Fibroblast of pulmonary artery (primary cell): Measurements from ENCODE around the gene TMEM200A.

Source experiments
- DNase-seq: peaks from one replicate; pipeline ENCODE4 v3.0.0-alpha.2; 2010; ENCODE audit warnings: low read depth
- H3K4me3 ChIP-seq: replicated peaks from 2 replicates; pipeline ENCODE4 v1.5.1; 2011; ENCODE audit warnings: low read depth, mild to moderate bottlenecking, control low read depth, low read length, moderate library complexity
- TF ChIP-seq, protein P1 (sequence below): IDR thresholded peaks from 2 replicates; pipeline ENCODE4 v1.5.1; 2011; ENCODE audit warnings: mild to moderate bottlenecking, control low read depth, low read length, inconsistent platforms; ENCODE audit errors: missing control alignments

The TMEM200A gene

DNA sequence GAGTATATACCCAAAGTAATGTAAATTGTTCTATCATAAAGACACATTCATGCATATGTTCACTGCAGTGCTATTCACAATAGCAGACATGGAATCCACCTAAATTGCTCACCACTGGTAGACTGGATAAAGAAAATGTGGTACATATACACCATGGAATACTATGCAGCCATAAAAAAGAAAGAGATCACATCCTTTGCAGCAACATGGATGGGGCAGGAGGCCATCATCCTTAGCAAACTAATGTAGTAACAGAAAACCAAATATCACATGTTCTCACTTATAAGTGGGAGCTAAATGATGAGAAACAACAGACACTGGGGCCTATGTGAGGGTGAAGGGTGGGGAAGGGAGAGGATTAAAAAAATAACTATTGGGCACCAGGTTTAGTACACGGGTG is 11.5 kb upstream of the TMEM200A start:
- no peak overlapping the region for H3K4me3 ChIP-seq
- no peak for DNase-seq
- TF ChIP-seq, protein P1, sequence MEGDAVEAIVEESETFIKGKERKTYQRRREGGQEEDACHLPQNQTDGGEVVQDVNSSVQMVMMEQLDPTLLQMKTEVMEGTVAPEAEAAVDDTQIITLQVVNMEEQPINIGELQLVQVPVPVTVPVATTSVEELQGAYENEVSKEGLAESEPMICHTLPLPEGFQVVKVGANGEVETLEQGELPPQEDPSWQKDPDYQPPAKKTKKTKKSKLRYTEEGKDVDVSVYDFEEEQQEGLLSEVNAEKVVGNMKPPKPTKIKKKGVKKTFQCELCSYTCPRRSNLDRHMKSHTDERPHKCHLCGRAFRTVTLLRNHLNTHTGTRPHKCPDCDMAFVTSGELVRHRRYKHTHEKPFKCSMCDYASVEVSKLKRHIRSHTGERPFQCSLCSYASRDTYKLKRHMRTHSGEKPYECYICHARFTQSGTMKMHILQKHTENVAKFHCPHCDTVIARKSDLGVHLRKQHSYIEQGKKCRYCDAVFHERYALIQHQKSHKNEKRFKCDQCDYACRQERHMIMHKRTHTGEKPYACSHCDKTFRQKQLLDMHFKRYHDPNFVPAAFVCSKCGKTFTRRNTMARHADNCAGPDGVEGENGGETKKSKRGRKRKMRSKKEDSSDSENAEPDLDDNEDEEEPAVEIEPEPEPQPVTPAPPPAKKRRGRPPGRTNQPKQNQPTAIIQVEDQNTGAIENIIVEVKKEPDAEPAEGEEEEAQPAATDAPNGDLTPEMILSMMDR: no peak

- no peak overlapping the region for H3K4me3 ChIP-seq
- no peak for DNase-seq
- TF ChIP-seq, protein P1: no peak
Observed at GRCh38 chr6:130355572-130355971, 10.2 kb upstream of the TMEM200A start.

GRCh38 chr6:130357436-130357835 is 8.4 kb upstream of the TMEM200A start:
- TF ChIP-seq, protein P1: no peak
- no peak overlapping the region for H3K4me3 ChIP-seq
- DNase-seq: no peak

GRCh38 chr6:130359736-130360135 is 6.1 kb upstream of the TMEM200A start:
- DNase-seq: no peak
- TF ChIP-seq, protein P1: no peak
- no peak overlapping the region for H3K4me3 ChIP-seq

DNA sequence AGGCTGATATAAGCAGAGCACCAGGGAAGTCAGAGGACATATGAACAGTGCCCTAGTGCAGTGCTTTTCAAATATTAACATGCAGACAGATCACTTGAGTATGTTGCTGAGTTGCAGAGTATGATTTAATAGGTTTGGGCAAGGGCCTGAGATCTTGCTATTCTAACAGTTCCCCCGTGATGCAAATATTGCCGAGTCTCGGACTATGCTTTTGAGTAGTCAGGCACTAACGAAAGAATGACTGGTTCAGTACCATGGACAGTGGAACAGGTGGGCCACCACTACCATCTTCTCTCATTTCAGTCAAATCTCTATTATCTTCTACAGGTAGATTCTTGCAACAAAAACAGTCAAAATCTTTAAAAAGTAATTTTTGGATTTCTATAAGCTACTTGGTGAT is 3.7 kb upstream of the TMEM200A start:
- peak; percentile 10 for DNase-seq
- TF ChIP-seq, protein P1: no peak
- H3K4me3 ChIP-seq: no peak overlapping the region

- H3K4me3 ChIP-seq: no peak overlapping the region
- TF ChIP-seq, protein P1: no peak
Observed at GRCh38 chr6:130364224-130364780, 1.5 kb upstream of the TMEM200A start.

More at GRCh38 chr6:130364224-130364780, 1.5 kb upstream of the TMEM200A start:
- DNase-seq: no peak
